Testis (tissue), 2 donors: ENCODE measurements around the gene LYPD6.

Source experiments
- CTCF ChIP-seq, 3 experiments: fragments of 450-650 bp in 2 of 3; fragments of 200-600 bp in 1 of 3; sonication (generic) in 1 of 3; IDR thresholded peaks; one replicate each; pipeline ENCODE4 v1.5.1; 2016 to 2019; ENCODE audit warnings: antibody characterized with exemption in 3 of 3, mild to moderate bottlenecking in 2 of 3, moderate library complexity in 1 of 3
- POLR2A ChIP-seq: fragments of 450-650 bp; IDR thresholded peaks from one replicate; pipeline ENCODE4 v1.6.1; 2017; ENCODE audit warnings: antibody characterized with exemption, mild to moderate bottlenecking, moderate library complexity

GRCh38 chr2:149489452-149489851 is 159.1 kb downstream of the LYPD6 start:
- TF ChIP-seq POLR2A (no peak), CTCF (IDR thresholded peaks at IDR 0.05) (no peak)
